Loucy (cell line): Measurements from ENCODE around the gene KIR3DL3.

Experiments used
- H2AFZ ChIP-seq: fragments of 200-600 bp; sonication (generic); 2 replicates; pipeline ENCODE4 v1.6.0; 2016; ENCODE audit warnings: antibody characterized with exemption, mild to moderate bottlenecking, low read length, moderate library complexity
- H3F3A ChIP-seq: fragments of 200-600 bp; 2 replicates; pipeline ENCODE4 v1.6.0; 2016; ENCODE audit warnings: antibody characterized with exemption, low read depth, mild to moderate bottlenecking
- H3K27me3 ChIP-seq: fragments of 200-600 bp; sonication (generic); 2 replicates; pipeline ENCODE4 v1.6.1; 2014; ENCODE audit warnings: low read length, mild to moderate bottlenecking; ENCODE audit not compliant: insufficient read depth, poor library complexity, severe bottlenecking
- H3K36me3 ChIP-seq: fragments of 200-600 bp; sonication (generic); 2 replicates; pipeline ENCODE4 v1.6.1; 2016; ENCODE audit warnings: low read length; ENCODE audit not compliant: insufficient read depth
- H3K4me1 ChIP-seq: fragments of 200-600 bp; sonication (generic); 2 replicates; pipeline ENCODE4 v1.5.1; 2014; ENCODE audit warnings: low read length, mild to moderate bottlenecking; ENCODE audit not compliant: insufficient read depth, poor library complexity, severe bottlenecking
- H3K4me2 ChIP-seq: fragments of 200-600 bp; sonication (generic); 2 replicates; pipeline ENCODE4 v1.6.0; 2014; ENCODE audit warnings: antibody characterized with exemption, low read length, low read depth, mild to moderate bottlenecking; ENCODE audit not compliant: poor library complexity, severe bottlenecking
- H3K4me3 ChIP-seq: fragments of 200-600 bp; sonication (generic); 2 replicates; pipeline ENCODE4 v1.5.1; 2014; ENCODE audit warnings: low read length, mild to moderate bottlenecking, mixed read lengths; ENCODE audit not compliant: poor library complexity, severe bottlenecking
- H3K79me2 ChIP-seq: fragments of 200-600 bp; sonication (generic); 2 replicates; pipeline ENCODE4 v1.6.1; 2014; ENCODE audit warnings: low read length; ENCODE audit not compliant: insufficient read depth
- H3K9ac ChIP-seq: fragments of 200-600 bp; sonication (generic); 2 replicates; pipeline ENCODE4 v1.6.0; 2014; ENCODE audit warnings: mild to moderate bottlenecking, low read depth, low read length, moderate library complexity; ENCODE audit not compliant: poor library complexity, severe bottlenecking
- H3K9me2 ChIP-seq: fragments of 200-600 bp; sonication (generic); replicated peaks from 2 replicates; pipeline ENCODE4 v1.6.1; 2016; ENCODE audit warnings: low read depth, low read length, mixed read lengths
- H3K9me3 ChIP-seq: fragments of 200-600 bp; sonication (generic); 2 replicates; pipeline ENCODE4 v1.6.1; 2014; ENCODE audit warnings: mild to moderate bottlenecking, antibody characterized with exemption, low read length, low read depth; ENCODE audit not compliant: insufficient read depth
- H4K20me1 ChIP-seq: fragments of 200-600 bp; sonication (generic); 2 replicates; pipeline ENCODE4 v1.6.0; 2014; ENCODE audit warnings: antibody characterized with exemption, low read length, mild to moderate bottlenecking; ENCODE audit not compliant: insufficient read depth, poor library complexity, severe bottlenecking
- EZH2phosphoT487 ChIP-seq: fragments of 200-600 bp; IDR thresholded peaks from 2 replicates; pipeline ENCODE4 v1.6.1; 2018; ENCODE audit warnings: antibody characterized with exemption, mild to moderate bottlenecking, moderate library complexity, borderline replicate concordance
- TF ChIP-seq, protein P1 (sequence below): fragments of 200-600 bp; sonication (generic); conservative IDR thresholded peaks from 2 replicates; pipeline ENCODE4 v1.5.1; 2014; ENCODE audit warnings: mild to moderate bottlenecking, antibody characterized with exemption, low read length

KIR3DL3 gene

DNA sequence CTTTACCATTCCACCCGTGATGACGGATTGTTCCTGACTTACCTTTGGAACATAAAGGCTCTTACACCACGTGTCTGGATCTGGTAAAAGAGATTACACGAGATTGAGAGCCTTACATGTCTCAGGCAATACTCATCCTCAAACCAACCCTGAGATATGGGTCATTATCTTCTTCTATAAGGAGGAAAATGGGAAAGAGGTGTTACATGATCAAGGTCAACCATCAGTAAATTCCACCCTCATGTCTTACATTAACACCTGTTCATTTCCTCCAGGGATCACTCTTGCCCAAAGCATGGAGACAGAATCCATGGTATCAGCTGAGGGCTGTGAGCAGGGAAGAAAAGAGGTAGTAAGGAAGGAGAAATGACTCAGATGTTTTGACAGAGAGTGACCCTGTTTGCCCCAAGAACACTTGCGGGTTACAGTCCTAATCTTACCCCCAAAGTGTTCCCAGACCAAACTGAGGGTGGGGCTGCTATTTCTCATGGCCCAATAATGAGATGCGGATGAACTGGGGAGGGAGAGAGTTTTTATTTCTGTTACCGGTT, 41.9 kb upstream of the KIR3DL3 start:
- no peak overlapping the region for H3K4me2 ChIP-seq
- H3K4me3 ChIP-seq = no peak overlapping the region
- no peak overlapping the region for H3K9ac ChIP-seq
- no peaks in the 10 kb centered on the region for H3K4me1 ChIP-seq
- no peak overlapping the region for H2AFZ ChIP-seq
- H3K79me2 ChIP-seq = no peaks in the 10 kb centered on the region
- no peaks in the 10 kb centered on the region for H3K27me3 ChIP-seq
- no peaks in the 10 kb centered on the region for H4K20me1 ChIP-seq
- H3K9me2 ChIP-seq = no peaks in the 10 kb centered on the region
- H3F3A ChIP-seq = no peaks in the 10 kb centered on the region
- TF ChIP-seq, protein P1, sequence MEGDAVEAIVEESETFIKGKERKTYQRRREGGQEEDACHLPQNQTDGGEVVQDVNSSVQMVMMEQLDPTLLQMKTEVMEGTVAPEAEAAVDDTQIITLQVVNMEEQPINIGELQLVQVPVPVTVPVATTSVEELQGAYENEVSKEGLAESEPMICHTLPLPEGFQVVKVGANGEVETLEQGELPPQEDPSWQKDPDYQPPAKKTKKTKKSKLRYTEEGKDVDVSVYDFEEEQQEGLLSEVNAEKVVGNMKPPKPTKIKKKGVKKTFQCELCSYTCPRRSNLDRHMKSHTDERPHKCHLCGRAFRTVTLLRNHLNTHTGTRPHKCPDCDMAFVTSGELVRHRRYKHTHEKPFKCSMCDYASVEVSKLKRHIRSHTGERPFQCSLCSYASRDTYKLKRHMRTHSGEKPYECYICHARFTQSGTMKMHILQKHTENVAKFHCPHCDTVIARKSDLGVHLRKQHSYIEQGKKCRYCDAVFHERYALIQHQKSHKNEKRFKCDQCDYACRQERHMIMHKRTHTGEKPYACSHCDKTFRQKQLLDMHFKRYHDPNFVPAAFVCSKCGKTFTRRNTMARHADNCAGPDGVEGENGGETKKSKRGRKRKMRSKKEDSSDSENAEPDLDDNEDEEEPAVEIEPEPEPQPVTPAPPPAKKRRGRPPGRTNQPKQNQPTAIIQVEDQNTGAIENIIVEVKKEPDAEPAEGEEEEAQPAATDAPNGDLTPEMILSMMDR = no peak
- TF ChIP-seq EZH2phosphoT487 = no peak
- no peaks in the 10 kb centered on the region for H3K36me3 ChIP-seq
- no peaks in the 10 kb centered on the region for H3K9me3 ChIP-seq

DNA sequence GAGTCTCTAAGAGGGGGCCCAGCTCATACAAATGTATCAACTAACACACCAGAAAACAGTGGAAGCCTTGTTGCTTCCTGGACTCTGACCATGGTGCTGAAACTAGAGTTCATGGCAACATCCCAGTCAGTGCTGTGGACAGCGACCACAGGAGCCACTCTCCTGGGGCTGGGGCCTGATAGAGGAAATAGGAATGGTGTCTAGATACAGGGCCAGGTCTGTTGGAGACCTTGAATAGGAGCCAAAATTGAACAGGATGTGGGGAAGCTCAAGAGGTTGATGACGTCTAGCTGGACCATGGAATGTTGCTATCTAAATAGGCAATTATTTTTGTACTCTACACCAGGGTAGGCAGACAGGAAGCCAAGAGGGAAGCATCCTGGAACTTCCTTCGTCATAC, 39.7 kb upstream of the KIR3DL3 start:
- TF ChIP-seq, protein P1 = no peak
- no peak for TF ChIP-seq EZH2phosphoT487
- H3K79me2 ChIP-seq = no peaks in the 10 kb centered on the region
- H3K9me2 ChIP-seq = no peaks in the 10 kb centered on the region
- no peak overlapping the region for H3K4me3 ChIP-seq
- H3K27me3 ChIP-seq = no peaks in the 10 kb centered on the region
- H3K4me1 ChIP-seq = no peaks in the 10 kb centered on the region
- H3F3A ChIP-seq = no peaks in the 10 kb centered on the region
- no peak overlapping the region for H3K9ac ChIP-seq
- no peaks in the 10 kb centered on the region for H3K36me3 ChIP-seq
- H3K4me2 ChIP-seq = no peak overlapping the region
- no peaks in the 10 kb centered on the region for H4K20me1 ChIP-seq
- no peaks in the 10 kb centered on the region for H3K9me3 ChIP-seq
- H2AFZ ChIP-seq = no peak overlapping the region

DNA sequence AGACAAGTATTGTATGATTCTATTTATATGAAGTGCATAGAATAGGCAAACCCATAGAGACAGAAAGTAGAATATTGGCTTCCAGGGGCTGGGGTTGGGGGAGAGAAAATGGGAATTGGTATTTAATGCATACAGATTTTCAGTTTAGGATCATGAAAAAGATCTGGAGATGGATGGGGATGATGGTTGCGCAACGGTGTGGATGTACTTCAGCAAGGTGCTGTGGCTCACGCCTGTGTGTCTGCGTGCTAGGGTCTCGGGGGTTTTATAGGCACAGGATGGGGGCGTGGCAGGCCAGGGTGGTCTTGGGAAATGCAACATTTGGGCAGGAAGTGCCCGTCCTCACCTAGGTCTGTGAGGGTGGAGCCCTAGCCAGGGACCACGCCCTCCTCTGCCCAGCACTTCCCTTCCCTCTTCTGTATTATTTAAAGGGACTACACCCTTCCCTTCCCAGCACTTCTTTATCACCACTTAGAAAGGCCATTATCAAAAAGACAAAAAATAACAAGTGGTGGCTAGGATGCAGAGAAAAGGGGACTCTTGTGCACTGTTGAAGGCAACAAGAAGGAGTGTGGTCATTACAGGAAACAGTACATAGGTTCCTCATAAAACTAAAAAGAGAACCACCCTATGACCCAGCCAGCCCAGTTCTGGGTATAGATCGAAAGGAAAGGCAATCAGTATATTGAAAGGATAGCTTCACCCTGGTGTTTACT, 32.5 kb upstream of the KIR3DL3 start:
- Histone ChIP-seq H3K36me3 (no peaks in the 10 kb centered on the region), H3K4me1 (no peaks in the 10 kb centered on the region), H3K9ac (no peak overlapping the region), H3K79me2 (no peaks in the 10 kb centered on the region), H3K4me2 (no peak overlapping the region), H3K9me3 (no peaks in the 10 kb centered on the region), H3K27me3 (no peaks in the 10 kb centered on the region), H2AFZ (no peak overlapping the region), H3F3A (no peaks in the 10 kb centered on the region), H4K20me1 (no peaks in the 10 kb centered on the region), H3K4me3 (no peak overlapping the region), H3K9me2 (no peaks in the 10 kb centered on the region)
- TF ChIP-seq EZH2phosphoT487 = no peak
- TF ChIP-seq, protein P1 = no peak
